NCI-H1436 treated with DMSO at 0.1 percent for 48 hours (cell line): ENCODE measurements around the gene GALNTL6.
"Not testable (repeated sequence)": the region's sequence is repeated elsewhere in the genome, so short reads cannot be mapped to it uniquely, and the experiment has no call there.

Experiments used
- DNase-seq: peaks from one replicate; lab custom pipeline; 2025; lab: John Stamatoyannopoulos, UW

The GALNTL6 gene

DNA sequence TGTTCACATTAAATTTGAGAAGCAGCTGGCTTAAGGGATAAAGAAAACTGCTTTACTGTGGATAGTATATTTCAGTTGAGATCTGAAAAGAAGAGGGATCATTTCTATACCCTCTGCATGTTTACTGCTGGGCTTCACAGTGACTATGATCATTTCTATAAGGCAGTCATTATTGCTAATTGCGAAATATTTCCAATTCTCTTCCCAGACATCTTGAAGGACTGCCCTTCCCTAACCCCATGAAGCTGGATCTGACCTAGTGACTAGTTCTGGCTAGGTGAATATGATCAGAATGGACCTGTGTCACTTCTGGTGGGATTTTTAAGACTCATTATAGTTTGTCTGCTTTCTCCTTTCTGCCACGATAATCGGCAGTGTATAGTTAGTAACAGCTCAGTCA, 848.9 kb downstream of the GALNTL6 start:
- no peak for DNase-seq

DNA sequence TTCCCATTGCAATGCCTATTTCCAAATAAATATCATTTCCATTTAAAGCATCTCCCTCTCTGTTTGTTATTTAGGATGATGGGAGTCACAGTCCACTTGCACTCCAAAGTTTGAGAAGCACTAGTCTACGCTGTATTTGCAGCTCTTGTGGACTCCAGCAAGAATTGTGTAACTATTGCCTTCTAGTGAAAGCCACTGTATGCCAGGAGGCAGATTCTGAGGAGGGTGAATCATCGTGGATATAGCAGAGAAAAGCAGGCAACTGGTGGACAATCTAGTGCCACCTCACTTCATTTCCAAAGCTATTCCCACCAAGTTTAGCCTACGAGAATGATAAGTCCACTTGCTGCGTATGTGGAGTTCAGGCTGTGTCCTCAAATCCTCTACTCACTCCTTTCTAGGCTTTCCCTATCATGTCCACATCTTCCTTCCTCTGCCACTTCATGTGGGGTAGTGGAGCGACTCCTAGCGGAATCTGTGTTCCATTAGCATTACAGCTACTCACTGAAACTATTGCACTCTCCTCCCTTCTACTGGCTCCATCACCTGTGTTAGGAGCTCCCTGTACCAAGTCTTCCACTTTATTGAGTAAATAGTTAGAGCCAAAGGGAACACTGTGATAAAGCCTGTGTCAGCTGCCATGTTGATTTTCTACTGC, 853.6 kb downstream of the GALNTL6 start:
- DNase-seq, result no peak

GRCh38 chr4:172674811-172675210, 861.6 kb downstream of the GALNTL6 start:
- DNase-seq, result no peak

GRCh38 chr4:172675232-172675631, 862.0 kb downstream of the GALNTL6 start:
- no peak for DNase-seq

DNA sequence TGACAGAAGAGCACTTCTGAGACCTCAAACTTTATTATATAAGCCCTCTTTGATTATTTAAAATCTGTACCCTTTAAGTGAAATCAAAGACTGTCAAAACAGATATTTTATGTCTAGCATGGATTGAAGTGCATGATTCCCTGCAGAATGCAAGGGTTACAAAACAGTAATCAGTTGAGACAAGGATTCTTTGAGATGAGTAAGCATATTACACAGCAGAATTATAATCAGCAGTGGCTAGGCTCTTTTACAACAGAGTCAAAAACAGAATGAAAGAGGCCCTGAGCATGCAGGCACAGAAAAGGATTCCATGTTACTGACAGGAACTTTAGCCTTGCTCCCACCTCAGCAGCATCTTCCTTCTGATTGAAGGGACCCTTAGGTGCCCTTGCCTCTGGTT, 867.5 kb downstream of the GALNTL6 start:
- DNase-seq, result no peak

- no peak for DNase-seq
Observed at GRCh38 chr4:172683021-172683420, 869.8 kb downstream of the GALNTL6 start.

- no peak for DNase-seq
Observed at GRCh38 chr4:172686021-172686420, 872.8 kb downstream of the GALNTL6 start.

- DNase-seq, result no peak
Observed at GRCh38 chr4:172688534-172688933, 875.3 kb downstream of the GALNTL6 start.

DNA sequence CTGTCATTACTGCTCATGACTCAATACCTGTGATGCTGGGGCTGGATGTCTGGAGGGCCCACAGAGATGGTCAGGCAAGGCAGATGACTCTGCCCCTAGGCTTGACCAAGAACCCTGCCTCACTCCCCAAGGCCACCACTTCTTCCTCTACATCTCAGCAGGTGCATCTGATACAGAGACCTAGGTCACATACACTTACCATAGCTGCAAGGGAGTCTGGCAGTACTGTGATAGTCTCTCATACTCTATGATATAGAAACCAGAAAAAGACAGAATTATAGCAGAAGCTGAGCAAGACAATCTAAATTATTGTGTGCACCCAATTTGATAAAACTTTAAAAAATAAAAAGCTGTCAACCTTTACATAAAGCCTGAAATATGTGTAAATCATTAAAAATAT, 878.3 kb downstream of the GALNTL6 start:
- DNase-seq, result no peak

DNA sequence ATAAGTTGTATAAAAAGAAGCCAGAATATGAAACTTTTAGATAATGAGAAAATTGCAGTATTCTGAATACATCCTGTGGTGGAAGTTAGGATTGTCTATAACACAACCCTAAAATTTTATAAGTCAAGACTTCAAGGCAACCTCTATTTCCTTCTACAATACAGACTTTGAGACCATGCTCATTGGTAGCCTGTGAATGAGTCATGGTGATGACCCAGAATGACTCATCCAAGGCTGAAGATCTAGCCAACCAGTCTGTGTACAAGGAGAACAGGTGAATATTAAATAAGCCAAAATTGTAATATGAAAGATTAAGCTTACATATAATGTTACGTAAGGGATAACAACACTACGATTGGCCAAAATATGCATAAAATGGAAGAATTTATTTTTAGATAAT, 879.5 kb downstream of the GALNTL6 start:
- DNase-seq, result no peak

DNA sequence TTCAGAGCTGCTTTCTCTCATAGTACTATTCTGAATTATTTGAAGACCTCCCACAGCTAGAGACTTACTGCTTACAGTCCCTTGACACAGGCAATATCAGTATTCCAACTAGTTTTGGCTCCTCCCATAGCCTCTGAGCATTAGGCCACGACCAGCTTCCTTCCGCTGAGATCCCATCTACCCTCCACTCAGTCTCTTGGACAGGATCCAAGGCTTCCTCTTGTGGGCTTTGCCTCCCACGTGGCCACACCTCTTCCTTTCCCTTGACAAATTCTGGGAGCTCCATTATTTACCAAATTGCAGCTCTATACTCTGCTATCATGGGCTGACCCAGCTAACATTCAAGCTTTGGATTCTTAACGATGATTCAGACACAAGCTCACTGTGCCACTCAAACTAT, 885.1 kb downstream of the GALNTL6 start:
- DNase-seq, result no peak

DNA sequence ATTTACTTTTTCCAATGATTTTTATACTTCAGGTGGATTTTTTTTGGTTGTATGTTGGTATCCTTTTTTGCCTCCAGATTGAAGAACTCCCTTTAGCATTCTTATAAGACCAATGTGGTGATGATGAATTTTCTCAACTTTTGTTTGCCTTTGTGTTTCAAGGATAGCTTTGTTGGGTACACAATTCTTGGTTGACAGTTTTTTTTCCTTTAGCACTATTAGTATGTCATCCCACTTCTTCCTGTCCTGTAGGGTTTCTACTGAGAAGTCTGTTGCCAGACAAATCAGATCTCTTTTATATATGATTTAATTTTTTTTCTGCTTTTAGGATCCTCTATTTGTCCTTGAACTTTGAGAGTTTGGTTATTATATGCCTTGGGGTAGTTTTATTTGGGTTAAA, 892.4 kb downstream of the GALNTL6 start:
- DNase-seq, result no peak

DNA sequence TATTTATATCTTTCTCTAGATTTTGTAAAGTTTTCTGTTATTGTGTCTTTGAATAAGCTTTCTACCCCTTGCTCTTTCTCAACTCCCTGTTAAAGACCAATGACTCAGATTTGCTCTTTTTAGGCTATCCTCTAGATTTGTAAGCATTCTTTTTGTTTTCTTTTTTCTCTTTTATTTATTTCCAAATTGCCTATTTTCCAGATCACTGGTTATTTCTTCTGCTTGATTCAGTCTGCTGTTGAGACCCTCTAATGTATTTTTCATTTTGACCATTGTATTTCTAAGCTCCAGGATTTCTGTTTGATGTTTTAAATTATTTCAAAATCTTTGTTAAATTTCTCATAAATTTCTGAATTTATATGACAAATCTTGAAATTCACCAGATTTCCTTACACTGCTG, 892.8 kb downstream of the GALNTL6 start:
- DNase-seq, result no peak

- no peak for DNase-seq
Observed at GRCh38 chr4:172707622-172708021, 894.4 kb downstream of the GALNTL6 start.

DNA sequence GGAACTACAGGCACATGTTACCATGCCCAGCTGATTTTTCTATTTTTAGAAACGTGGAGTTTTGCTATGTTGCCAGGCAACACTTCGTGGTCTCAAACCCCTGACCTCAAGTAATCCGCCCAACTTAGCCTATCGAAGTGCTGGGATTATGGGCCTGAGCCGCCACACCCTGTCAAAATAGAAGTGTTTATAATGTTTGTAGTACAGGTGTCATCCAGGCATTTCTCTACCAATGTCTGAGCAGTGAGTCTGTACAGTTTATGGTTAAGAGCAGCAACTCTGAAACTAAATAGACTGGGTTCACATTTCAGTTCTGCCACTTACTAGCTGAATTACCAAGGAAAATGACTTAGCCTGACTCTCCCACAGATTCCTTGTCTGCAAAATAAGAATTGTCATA, 895.0 kb downstream of the GALNTL6 start:
- DNase-seq, result no peak

DNA sequence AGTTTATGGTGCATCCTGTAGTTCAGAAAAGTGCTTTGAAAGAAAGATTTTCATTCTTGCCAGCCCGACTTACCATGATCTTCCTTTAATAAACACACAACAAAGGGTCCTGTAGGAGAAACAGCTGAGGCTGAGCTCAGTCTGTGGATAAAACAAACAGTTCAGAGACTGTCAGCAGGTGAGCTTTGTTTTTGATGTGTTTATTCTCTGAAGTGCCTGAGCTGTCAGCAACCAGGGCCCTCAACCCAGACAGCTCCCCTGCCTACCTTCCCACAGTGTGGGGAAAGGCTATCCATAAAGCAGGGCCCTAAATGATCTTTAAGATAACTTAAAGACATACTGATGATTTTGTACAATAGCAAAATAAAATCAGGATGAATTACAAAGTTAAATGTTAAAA, 896.2 kb downstream of the GALNTL6 start:
- no peak for DNase-seq

GRCh38 chr4:172716291-172716690, 903.1 kb downstream of the GALNTL6 start:
- DNase-seq, result peak; percentile 85

- peak; percentile 96 for DNase-seq
Observed at GRCh38 chr4:172721659-172722058, 908.5 kb downstream of the GALNTL6 start.

DNA sequence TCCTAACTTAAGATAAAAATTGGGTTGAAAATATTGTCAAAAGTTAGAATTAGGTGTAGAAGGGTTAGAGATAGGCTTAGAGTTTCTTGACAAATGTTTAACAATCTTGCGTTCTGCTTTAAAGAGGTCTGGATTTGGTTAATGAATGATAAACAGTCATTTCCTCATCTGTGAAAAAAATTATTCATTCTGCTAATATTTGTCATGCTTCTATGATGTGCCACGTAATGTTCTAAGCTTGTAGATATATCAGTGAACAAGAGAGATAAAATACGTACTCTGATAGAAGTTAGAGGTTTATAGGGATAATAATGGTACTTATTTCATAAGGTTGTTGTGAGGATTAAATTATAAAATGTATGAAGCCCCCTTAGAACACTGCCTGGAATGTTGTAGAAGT, 912.4 kb downstream of the GALNTL6 start:
- no peak for DNase-seq

- no peak for DNase-seq
Observed at GRCh38 chr4:172726001-172726423, 912.8 kb downstream of the GALNTL6 start.

DNA sequence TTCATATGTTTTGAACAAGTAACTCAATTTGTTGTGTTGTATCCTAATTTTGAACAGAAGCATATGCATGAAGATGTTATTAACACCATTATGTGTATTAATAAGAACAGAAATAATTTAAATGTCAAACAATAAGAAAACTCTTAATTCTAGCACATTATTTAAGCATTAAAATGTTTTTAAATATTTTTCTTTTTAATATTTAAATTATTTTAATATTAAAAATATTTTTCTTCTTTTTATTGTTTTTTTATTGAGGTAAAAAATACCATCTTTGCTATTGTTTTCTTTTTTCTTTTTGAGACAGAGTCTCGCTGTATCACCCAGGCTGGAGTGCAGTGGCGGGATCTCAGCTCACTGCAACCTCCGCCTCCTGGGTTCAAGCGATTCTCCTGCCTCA, 914.4 kb downstream of the GALNTL6 start:
- DNase-seq, result no peak

DNA sequence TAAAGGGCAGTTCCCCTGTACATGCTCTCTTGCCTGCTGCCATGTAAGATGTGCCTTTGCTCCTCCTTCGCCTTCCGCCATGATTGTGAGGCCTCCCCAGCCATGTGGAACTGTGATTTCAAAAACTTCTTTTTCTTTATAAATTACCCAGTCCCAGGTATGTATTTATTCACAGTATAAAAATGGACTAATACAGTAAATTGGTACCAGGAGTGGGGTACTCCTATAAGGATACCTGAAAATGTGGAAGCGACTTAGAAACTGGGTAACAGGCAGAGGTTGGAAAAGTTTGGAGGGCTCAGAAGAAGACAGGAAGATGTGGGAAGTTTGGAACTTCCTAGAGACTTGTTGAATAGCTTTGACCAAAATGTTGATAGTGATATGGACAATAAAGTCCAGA, 920.4 kb downstream of the GALNTL6 start:
- DNase-seq, result not testable (repeated sequence)

- no peak for DNase-seq
Observed at GRCh38 chr4:172734555-172734954, 921.4 kb downstream of the GALNTL6 start.

DNA sequence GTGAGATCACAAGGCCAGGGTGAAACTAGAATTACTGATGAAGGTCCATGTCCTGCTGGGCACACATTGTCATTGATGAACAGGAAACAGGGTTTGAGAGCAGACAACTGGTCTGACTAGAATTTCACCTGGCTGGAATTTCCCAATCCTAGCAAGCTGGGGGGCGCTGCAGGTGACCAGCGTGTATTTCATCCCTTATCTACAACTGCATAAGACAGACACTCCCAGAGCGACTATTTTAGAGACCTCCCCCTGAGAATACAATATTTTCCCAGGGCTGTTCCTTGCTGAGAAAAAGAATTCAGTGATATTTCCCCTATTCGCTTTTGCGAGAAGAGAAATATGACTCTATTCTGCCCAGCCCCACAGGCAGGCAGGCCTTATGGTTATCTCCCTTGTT, 922.8 kb downstream of the GALNTL6 start:
- DNase-seq, result no peak

DNA sequence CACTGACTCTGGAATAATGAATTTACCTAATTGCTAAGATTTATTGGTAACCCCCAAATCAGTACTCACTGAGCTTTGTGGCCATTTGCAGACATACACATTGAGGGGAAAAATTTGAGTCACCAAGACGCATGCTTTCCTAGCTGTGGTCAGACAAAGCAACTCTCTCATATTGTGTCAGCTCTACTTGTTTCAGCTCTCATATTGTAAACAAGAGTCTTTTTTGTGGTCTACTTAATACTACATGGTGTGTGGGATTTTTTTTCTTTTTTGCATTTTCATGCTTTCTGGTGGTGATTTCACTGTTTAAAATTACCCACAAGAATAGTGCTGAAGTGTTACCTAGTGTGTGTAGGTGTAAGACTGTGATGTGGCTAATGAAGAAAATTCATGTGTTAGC, 927.2 kb downstream of the GALNTL6 start:
- no peak for DNase-seq
